Amniotic stem cell (primary cell): ENCODE data around the gene ZP4.

Experiments used
- DNase-seq: peaks from one replicate; lab custom pipeline; 2025; lab: John Stamatoyannopoulos, UW

ZP4 gene

GRCh38 chr1:237890822-237891221, at the start of gene ZP4:
TSS of gene ZP4 (minus strand) at chr1:237890922. CDS start at chr1:237890635, 287 bp downstream.
- DNase-seq: no peak

- no peak for DNase-seq
Measured at GRCh38 chr1:237938553-237938952, 47.8 kb upstream of the ZP4 start.

- no peak for DNase-seq
Measured at GRCh38 chr1:237938068-237938467, 47.3 kb upstream of the ZP4 start.

- no peak for DNase-seq
Measured at GRCh38 chr1:237932816-237933215, 42.1 kb upstream of the ZP4 start.

- no peak for DNase-seq
Measured at GRCh38 chr1:237931581-237931980, 40.9 kb upstream of the ZP4 start.

GRCh38 chr1:237927198-237927597, 36.5 kb upstream of the ZP4 start:
- DNase-seq: no peak

GRCh38 chr1:237921306-237921705, 30.6 kb upstream of the ZP4 start:
- no peak for DNase-seq

- no peak for DNase-seq
Measured at GRCh38 chr1:237913345-237913744, 22.6 kb upstream of the ZP4 start.

- no peak for DNase-seq
Measured at GRCh38 chr1:237911911-237912310, 21.2 kb upstream of the ZP4 start.

- no peak for DNase-seq
Measured at GRCh38 chr1:237910834-237911233, 20.1 kb upstream of the ZP4 start.

GRCh38 chr1:237903961-237904360, 13.2 kb upstream of the ZP4 start:
- DNase-seq: no peak

GRCh38 chr1:237902960-237903743, 12.4 kb upstream of the ZP4 start:
- no peak for DNase-seq

GRCh38 chr1:237901299-237901934, 10.7 kb upstream of the ZP4 start:
- DNase-seq: no peak

- DNase-seq: no peak
Measured at GRCh38 chr1:237895630-237896029, 4.9 kb upstream of the ZP4 start.

GRCh38 chr1:237894131-237894530, 3.4 kb upstream of the ZP4 start:
- DNase-seq: no peak

- DNase-seq: no peak
Measured at GRCh38 chr1:237891979-237892378, 1.3 kb upstream of the ZP4 start.

GRCh38 chr1:237891266-237891665, 544 bp upstream of the ZP4 start:
- no peak for DNase-seq

- DNase-seq: no peak
Measured at GRCh38 chr1:237890416-237890815, 306 bp downstream of the ZP4 start.

GRCh38 chr1:237888143-237888542, 2.6 kb downstream of the ZP4 start:
- no peak for DNase-seq

GRCh38 chr1:237887542-237887941, 3.2 kb downstream of the ZP4 start:
- no peak for DNase-seq

GRCh38 chr1:237884237-237884636, 6.5 kb downstream of the ZP4 start:
- DNase-seq: no peak

GRCh38 chr1:237879195-237879594, 11.5 kb downstream of the ZP4 start:
- no peak for DNase-seq

GRCh38 chr1:237878406-237878805, 12.3 kb downstream of the ZP4 start:
- DNase-seq: no peak

- DNase-seq: no peak
Measured at GRCh38 chr1:237877631-237878030, 13.1 kb downstream of the ZP4 start.
